ENCODE results near the gene KRT3. TPM values are rescaled to one million over a fixed set of nuclear protein-coding genes. Genes with fewer than 3 reads are reported as not detected.

The KRT3 gene
- total and polyA plus RNA-seq, 2 experiments from 2014 or later = not detected

DNA sequence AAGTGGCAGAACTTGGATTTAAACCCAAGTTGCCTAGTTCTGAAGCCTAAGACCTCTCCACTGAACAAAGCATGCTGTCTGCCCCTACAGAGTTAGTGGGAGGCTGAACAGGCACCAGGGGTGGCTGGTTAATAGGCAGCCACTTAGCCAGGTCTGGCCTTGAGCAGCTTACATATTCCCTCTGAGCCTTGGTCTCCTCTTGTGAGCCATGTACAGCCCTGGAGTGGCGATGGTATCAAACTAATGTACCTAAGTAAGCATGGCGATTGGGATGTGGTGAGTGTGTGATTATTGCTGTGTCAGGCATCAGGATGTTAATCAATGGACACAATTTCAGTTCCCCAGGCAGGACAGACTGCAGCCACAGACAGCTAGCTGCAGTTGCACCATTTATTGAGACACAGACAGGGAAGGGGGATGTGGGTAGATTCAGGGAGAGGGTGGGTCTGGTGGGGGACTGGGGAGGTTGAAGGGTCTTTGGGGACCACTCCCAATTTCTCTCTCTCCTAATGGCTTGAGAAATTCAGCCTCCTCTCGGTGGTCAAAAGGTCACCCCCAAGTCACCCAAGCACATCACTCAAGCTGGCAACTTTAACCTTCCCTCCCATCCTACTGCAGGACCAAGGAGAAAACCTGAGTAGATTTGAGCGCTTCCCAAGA is 25.3 kb upstream of the KRT3 start:
- no peaks in the 10 kb centered on the region for H3K9me3 ChIP-seq (ENCODE audit: low read depth)

DNA sequence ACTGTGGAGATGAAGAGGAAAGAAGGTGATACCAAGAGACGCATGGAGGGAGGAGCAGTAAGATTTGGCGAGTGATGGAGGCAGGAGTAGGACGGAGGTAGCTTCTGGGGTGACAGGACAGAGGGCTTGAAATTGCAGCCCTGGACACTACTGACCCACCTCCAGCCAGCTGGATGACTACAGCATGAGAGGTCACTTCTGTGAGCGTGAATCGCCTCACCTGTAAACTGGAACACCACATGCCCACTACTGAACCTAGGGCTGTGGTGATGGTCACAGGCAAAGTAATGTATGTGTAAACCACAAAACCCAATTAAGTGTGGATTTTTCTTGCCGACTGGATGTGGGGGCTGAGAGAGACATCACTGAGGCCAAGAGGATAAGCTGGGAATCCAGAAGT is 24.6 kb upstream of the KRT3 start:
- no peak overlapping the region for H3K27ac ChIP-seq
- no peaks in the 10 kb centered on the region for H3K4me1 ChIP-seq (ENCODE audit: low read depth)
- H3K4me3 ChIP-seq = no peak overlapping the region
- no peak for DNase-seq (ENCODE audit: low read depth in 1 of 2, low spot score in 1 of 2)
- H3K27me3 ChIP-seq = no peaks in the 10 kb centered on the region
- H3K36me3 ChIP-seq = no peaks in the 10 kb centered on the region
- TF ChIP-seq, protein P1, sequence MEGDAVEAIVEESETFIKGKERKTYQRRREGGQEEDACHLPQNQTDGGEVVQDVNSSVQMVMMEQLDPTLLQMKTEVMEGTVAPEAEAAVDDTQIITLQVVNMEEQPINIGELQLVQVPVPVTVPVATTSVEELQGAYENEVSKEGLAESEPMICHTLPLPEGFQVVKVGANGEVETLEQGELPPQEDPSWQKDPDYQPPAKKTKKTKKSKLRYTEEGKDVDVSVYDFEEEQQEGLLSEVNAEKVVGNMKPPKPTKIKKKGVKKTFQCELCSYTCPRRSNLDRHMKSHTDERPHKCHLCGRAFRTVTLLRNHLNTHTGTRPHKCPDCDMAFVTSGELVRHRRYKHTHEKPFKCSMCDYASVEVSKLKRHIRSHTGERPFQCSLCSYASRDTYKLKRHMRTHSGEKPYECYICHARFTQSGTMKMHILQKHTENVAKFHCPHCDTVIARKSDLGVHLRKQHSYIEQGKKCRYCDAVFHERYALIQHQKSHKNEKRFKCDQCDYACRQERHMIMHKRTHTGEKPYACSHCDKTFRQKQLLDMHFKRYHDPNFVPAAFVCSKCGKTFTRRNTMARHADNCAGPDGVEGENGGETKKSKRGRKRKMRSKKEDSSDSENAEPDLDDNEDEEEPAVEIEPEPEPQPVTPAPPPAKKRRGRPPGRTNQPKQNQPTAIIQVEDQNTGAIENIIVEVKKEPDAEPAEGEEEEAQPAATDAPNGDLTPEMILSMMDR (IDR thresholded peaks at IDR 0.05; ENCODE audit: low read depth, low read length) = no peak
- H3K9me3 ChIP-seq (ENCODE audit: low read depth) = no peaks in the 10 kb centered on the region

More for the DNA sequence above, 25.3 kb upstream of the KRT3 start:
- TF ChIP-seq, protein P1 (IDR thresholded peaks at IDR 0.05; ENCODE audit: low read depth, low read length) = no peak
- Histone ChIP-seq H3K27ac (no peak overlapping the region), H3K27me3 (no peaks in the 10 kb centered on the region), H3K36me3 (no peaks in the 10 kb centered on the region), H3K4me1 (ENCODE audit: low read depth) (no peaks in the 10 kb centered on the region), H3K4me3 (no peak overlapping the region)
- no peak for DNase-seq (ENCODE audit: low read depth in 1 of 2, low spot score in 1 of 2)

DNA sequence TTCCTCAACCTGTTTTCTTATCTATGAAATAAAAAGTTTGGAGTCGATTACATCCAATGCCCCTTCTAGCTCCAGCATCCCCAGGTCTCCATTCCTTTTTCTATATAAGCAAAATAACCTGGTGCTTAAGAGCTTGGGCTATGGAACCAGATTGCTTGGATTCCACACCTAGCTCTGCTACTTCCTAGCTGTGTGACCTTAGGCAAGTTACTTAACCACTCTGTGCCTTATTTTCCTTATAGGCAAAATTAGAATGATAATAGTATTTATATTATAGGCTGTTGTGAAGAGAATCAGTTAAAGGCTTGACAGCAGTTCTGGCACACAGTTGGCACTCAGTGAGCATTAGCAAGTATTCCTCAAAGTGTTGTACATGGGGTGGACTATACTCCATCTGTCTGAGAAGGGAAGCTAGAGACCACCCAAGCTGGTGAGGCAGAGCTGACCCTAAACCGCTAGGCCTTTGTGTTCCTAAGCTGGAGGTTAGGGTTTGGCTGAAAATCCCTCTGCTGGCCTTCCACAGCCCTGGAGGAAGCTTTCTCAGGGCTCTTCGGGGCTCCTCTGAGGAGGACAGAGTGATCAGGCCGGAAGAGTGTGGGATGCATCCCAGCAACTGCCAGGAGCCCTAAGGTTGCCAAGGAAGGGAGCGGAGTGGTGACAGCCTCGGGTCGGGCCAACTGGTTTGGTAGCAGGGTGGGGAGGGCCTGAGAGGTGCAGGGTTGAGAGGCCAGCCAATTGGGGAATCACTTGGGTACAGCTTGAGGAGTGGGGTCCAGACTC is 24.0 kb upstream of the KRT3 start:
- no peaks in the 10 kb centered on the region for H3K9me3 ChIP-seq (ENCODE audit: low read depth)
- no peak overlapping the region for H3K4me3 ChIP-seq
- no peaks in the 10 kb centered on the region for H3K4me1 ChIP-seq (ENCODE audit: low read depth)
- TF ChIP-seq, protein P1 (IDR thresholded peaks at IDR 0.05; ENCODE audit: low read depth, low read length) = no peak
- no peaks in the 10 kb centered on the region for H3K36me3 ChIP-seq
- no peak overlapping the region for H3K27ac ChIP-seq
- no peak for DNase-seq (ENCODE audit: low read depth in 1 of 2, low spot score in 1 of 2)
- no peaks in the 10 kb centered on the region for H3K27me3 ChIP-seq

DNA sequence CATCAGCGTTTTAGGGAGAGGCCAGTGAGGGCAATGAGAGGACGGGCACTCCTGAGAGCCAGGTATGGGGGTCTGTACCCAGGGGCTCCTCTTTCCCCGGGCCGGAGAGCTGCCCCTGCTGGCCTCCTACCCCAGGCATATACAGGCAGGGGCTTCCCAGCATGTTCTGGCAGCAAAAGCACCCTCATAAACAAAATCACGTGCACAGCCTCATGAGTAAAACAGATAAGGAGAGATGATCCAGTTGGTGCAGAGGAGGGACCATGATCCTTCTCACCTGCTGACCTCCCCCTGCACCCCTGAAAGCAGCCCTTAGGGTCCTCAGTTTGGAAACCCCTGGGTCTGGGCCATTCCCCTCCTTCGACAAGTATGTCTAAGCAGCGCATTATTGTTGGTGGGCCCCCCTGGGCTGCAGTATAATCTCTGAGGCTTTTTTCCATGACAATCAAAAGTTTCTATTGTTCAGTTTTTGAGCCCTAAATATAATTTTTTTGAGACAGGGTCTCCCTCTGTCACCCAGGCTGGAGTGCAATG is 23.0 kb upstream of the KRT3 start:
- TF ChIP-seq, protein P1 (IDR thresholded peaks at IDR 0.05; ENCODE audit: low read depth, low read length) = no peak
- no peaks in the 10 kb centered on the region for H3K9me3 ChIP-seq (ENCODE audit: low read depth)
- DNase-seq (ENCODE audit: low read depth in 1 of 2, low spot score in 1 of 2) = no peak
- no peaks in the 10 kb centered on the region for H3K27me3 ChIP-seq
- H3K36me3 ChIP-seq = no peaks in the 10 kb centered on the region
- no peak overlapping the region for H3K27ac ChIP-seq
- H3K4me3 ChIP-seq = no peak overlapping the region
- H3K4me1 ChIP-seq (ENCODE audit: low read depth) = no peaks in the 10 kb centered on the region

DNA sequence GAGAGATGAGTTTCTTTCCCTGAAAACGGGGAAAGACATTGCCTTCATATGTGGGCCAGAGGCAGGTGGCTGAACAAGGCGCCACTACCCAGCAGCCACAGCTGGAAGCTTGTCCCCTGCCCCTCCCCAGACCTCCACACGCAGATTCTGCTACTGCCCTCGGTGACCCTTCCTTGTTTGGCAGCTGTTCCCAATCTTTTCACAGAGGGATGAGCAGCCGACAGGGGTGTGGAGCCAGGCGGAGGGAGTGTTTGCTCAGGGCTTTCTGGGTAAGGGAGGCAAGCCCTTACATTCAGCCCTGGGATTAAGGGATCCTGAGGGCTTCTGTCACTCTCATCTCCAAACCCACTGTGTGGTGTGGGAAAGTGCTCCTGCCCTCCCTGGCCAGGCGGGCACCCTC is 22.5 kb upstream of the KRT3 start:
- TF ChIP-seq, protein P1 (IDR thresholded peaks at IDR 0.05; ENCODE audit: low read depth, low read length) = no peak
- no peaks in the 10 kb centered on the region for H3K4me1 ChIP-seq (ENCODE audit: low read depth)
- no peaks in the 10 kb centered on the region for H3K36me3 ChIP-seq
- no peak overlapping the region for H3K4me3 ChIP-seq
- H3K27me3 ChIP-seq = no peaks in the 10 kb centered on the region
- no peaks in the 10 kb centered on the region for H3K9me3 ChIP-seq (ENCODE audit: low read depth)
- DNase-seq (ENCODE audit: low read depth in 1 of 2, low spot score in 1 of 2) = no peak
- no peak overlapping the region for H3K27ac ChIP-seq
